ENCODE data around the gene VSIR. TPM values are rescaled to one million over a fixed set of nuclear protein-coding genes. Genes with fewer than 3 reads are reported as not detected.

The VSIR gene
- total and polyA plus RNA-seq, 2 experiments from 2014 or later = 81.6 to 153 TPM

GRCh38 chr10:71725249-71725648 lies 48.1 kb downstream of the VSIR start:
- Histone ChIP-seq H3K36me3 (ENCODE audit: low read depth) (no peaks in the 10 kb centered on the region), H3K4me3 (no peak overlapping the region), H3K4me1 (ENCODE audit: insufficient read depth) (peaks cover 20% of the 10 kb centered on the region; the same call in 1 of the 2 replicates), H3K27me3 (replicated peaks; ENCODE audit: insufficient read depth) (no peaks in the 10 kb centered on the region), H3K9me3 (ENCODE audit: low read depth) (no peaks in the 10 kb centered on the region), H3K9me2 (ENCODE audit: insufficient read depth) (no peaks in the 10 kb centered on the region), H3K79me2 (ENCODE audit: insufficient read depth) (no peaks in the 10 kb centered on the region), H3K9ac (no peak overlapping the region), H4K20me1 (ENCODE audit: insufficient read depth) (no peaks in the 10 kb centered on the region), H3F3A (ENCODE audit: insufficient read depth) (no peaks in the 10 kb centered on the region), H3K4me2 (ENCODE audit: unreplicated experiment) (no peak overlapping the region), H3K27ac (no peak overlapping the region), H2AFZ (no peak overlapping the region)
- DNase-seq = no peak
- TF ChIP-seq EZH2phosphoT487 (IDR thresholded peaks at IDR 0.05; ENCODE audit: insufficient read depth, low read depth) (no peak), EZH2 (IDR thresholded peaks at IDR 0.05; ENCODE audit: insufficient read depth, poor library complexity, severe bottlenecking) (no peak)
- WGBS, 2 experiments (ENCODE audit: low coverage in 1 of 2, low lambda C conversion rate in 2 of 2, missing lambda C conversion rate in 2 of 2) = 93 to 96% methylated on average over 13 to 14 of the region's 14 CpGs
- in situ Hi-C loops (cut with MboI) = no loop called here

DNA sequence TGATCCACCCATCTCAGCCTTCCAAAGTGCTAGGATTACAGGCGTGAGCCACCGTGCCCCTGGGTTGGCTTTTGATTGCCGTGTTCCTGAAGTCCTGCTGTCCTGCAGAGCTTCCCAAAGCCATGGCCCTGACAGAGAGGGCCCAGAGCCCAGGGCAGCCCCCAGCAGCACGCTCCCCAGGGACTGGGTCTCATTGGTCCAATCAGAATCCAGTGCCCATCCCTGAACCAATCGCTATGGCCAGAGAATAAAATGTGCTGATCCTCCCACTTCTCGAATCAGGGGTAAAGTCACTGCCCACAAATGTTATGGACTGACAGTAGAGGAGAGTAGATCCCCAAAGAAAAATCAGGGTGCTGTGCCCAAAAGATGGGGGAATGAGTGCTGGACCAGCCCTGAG lies 48.8 kb downstream of the VSIR start:
- Histone ChIP-seq H3K36me3 (ENCODE audit: low read depth) (no peaks in the 10 kb centered on the region), H3K4me1 (ENCODE audit: insufficient read depth) (peaks cover 20% of the 10 kb centered on the region; the same call in 1 of the 2 replicates), H3K9me3 (ENCODE audit: low read depth) (no peaks in the 10 kb centered on the region), H4K20me1 (ENCODE audit: insufficient read depth) (no peaks in the 10 kb centered on the region), H2AFZ (no peak overlapping the region), H3K4me3 (no peak overlapping the region), H3K79me2 (ENCODE audit: insufficient read depth) (no peaks in the 10 kb centered on the region), H3K27me3 (replicated peaks; ENCODE audit: insufficient read depth) (no peaks in the 10 kb centered on the region), H3K27ac (no peak overlapping the region), H3K4me2 (ENCODE audit: unreplicated experiment) (no peak overlapping the region), H3K9me2 (ENCODE audit: insufficient read depth) (no peaks in the 10 kb centered on the region), H3F3A (ENCODE audit: insufficient read depth) (no peaks in the 10 kb centered on the region), H3K9ac (no peak overlapping the region)
- 90 to 93% methylated on average over 6 of the region's 6 CpGs for WGBS, 2 experiments (ENCODE audit: low coverage in 1 of 2, low lambda C conversion rate in 2 of 2, missing lambda C conversion rate in 2 of 2)
- TF ChIP-seq EZH2 (IDR thresholded peaks at IDR 0.05; ENCODE audit: insufficient read depth, poor library complexity, severe bottlenecking) (no peak), EZH2phosphoT487 (IDR thresholded peaks at IDR 0.05; ENCODE audit: insufficient read depth, low read depth) (no peak)
- in situ Hi-C loops (cut with MboI) = no loop called here
- DNase-seq = no peak

DNA sequence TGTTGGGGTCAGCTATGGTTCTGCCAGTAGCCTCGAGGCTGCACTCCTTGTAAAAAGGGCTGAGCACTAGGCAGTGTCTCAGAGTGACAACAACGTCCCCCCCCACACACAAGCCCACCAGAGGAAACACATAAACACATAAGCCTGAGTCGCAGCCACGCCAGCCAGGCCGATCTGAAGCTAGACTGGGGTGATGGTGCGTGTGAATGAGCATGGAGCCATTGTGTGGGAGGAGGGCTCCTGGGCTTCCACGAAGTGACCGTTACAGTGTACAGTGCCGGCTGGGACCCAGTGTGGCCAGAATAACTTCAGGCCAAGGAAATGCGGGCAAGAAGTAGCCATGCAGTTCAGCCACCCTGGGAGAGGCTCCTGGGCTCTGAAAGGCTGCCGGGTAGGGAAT lies 50.0 kb downstream of the VSIR start:
- in situ Hi-C loops (cut with MboI) = no loop called here
- no peaks in the 10 kb centered on the region for H3K27me3 ChIP-seq (replicated peaks; ENCODE audit: insufficient read depth)
- no peaks in the 10 kb centered on the region for H3K36me3 ChIP-seq (ENCODE audit: low read depth)
- TF ChIP-seq EZH2 (IDR thresholded peaks at IDR 0.05; ENCODE audit: insufficient read depth, poor library complexity, severe bottlenecking) (no peak), EZH2phosphoT487 (IDR thresholded peaks at IDR 0.05; ENCODE audit: insufficient read depth, low read depth) (no peak)
- WGBS, 2 experiments (ENCODE audit: low coverage in 1 of 2, low lambda C conversion rate in 2 of 2, missing lambda C conversion rate in 2 of 2) = 83 to 84% methylated on average over 11 of the region's 11 CpGs
- no peak overlapping the region for H2AFZ ChIP-seq
- H3K4me1 ChIP-seq (ENCODE audit: insufficient read depth) = peaks cover 16% of the 10 kb centered on the region; the same call in 1 of the 2 replicates
- H4K20me1 ChIP-seq (ENCODE audit: insufficient read depth) = no peaks in the 10 kb centered on the region
- H3K9me2 ChIP-seq (ENCODE audit: insufficient read depth) = no peaks in the 10 kb centered on the region
- H3K4me3 ChIP-seq = no peak overlapping the region
- H3K27ac ChIP-seq = no peak overlapping the region
- no peak for DNase-seq
- no peak overlapping the region for H3K9ac ChIP-seq
- H3K4me2 ChIP-seq (ENCODE audit: unreplicated experiment) = no peak overlapping the region
- H3K9me3 ChIP-seq (ENCODE audit: low read depth) = no peaks in the 10 kb centered on the region
- H3K79me2 ChIP-seq (ENCODE audit: insufficient read depth) = no peaks in the 10 kb centered on the region
- H3F3A ChIP-seq (ENCODE audit: insufficient read depth) = no peaks in the 10 kb centered on the region

GRCh38 chr10:71722849-71723248 lies 50.5 kb downstream of the VSIR start:
- no peaks in the 10 kb centered on the region for H3K9me2 ChIP-seq (ENCODE audit: insufficient read depth)
- H3K9me3 ChIP-seq (ENCODE audit: low read depth) = no peaks in the 10 kb centered on the region
- H2AFZ ChIP-seq = no peak overlapping the region
- H3K4me3 ChIP-seq = no peak overlapping the region
- no peak for DNase-seq
- H3K27me3 ChIP-seq (replicated peaks; ENCODE audit: insufficient read depth) = no peaks in the 10 kb centered on the region
- no peak overlapping the region for H3K4me2 ChIP-seq (ENCODE audit: unreplicated experiment)
- no peaks in the 10 kb centered on the region for H3K36me3 ChIP-seq (ENCODE audit: low read depth)
- no peaks in the 10 kb centered on the region for H3F3A ChIP-seq (ENCODE audit: insufficient read depth)
- no peak overlapping the region for H3K27ac ChIP-seq
- H3K9ac ChIP-seq = no peak overlapping the region
- in situ Hi-C loops (cut with MboI) = no loop called here
- WGBS, 2 experiments (ENCODE audit: low coverage in 1 of 2, low lambda C conversion rate in 2 of 2, missing lambda C conversion rate in 2 of 2) = 6 to 8% methylated on average over 1 of the region's 1 CpG
- no peaks in the 10 kb centered on the region for H3K79me2 ChIP-seq (ENCODE audit: insufficient read depth)
- TF ChIP-seq EZH2 (IDR thresholded peaks at IDR 0.05; ENCODE audit: insufficient read depth, poor library complexity, severe bottlenecking) (no peak), EZH2phosphoT487 (IDR thresholded peaks at IDR 0.05; ENCODE audit: insufficient read depth, low read depth) (no peak)
- H3K4me1 ChIP-seq (ENCODE audit: insufficient read depth) = peaks cover 11% of the 10 kb centered on the region; the same call in 1 of the 2 replicates
- H4K20me1 ChIP-seq (ENCODE audit: insufficient read depth) = no peaks in the 10 kb centered on the region

DNA sequence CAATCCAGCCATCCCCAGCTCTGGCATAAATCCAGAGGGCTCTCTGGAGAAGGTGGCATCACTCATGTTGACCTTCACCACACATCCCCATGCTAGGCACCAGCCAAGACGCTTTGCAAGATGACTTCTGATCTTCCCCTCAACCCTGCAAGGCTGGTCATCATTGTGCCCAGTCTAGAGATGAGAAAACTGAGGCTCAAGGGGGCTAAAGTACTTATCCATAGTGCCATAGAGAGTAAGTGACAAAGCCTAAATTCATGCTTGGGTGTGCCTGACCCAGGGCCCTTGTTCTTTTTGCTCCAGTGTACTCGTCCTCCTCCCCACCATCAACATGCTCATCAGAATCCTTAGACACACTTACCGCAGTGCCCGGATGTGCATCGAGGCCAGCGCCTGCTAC lies 52.0 kb downstream of the VSIR start:
- no peak overlapping the region for H3K9ac ChIP-seq
- no peaks in the 10 kb centered on the region for H3K27me3 ChIP-seq (replicated peaks; ENCODE audit: insufficient read depth)
- peaks cover 8% of the 10 kb centered on the region; the same call in 1 of the 2 replicates for H3K4me1 ChIP-seq (ENCODE audit: insufficient read depth)
- H4K20me1 ChIP-seq (ENCODE audit: insufficient read depth) = no peaks in the 10 kb centered on the region
- H3K9me3 ChIP-seq (ENCODE audit: low read depth) = no peaks in the 10 kb centered on the region
- in situ Hi-C loops (cut with MboI) = no loop called here
- H3F3A ChIP-seq (ENCODE audit: insufficient read depth) = no peaks in the 10 kb centered on the region
- no peak overlapping the region for H2AFZ ChIP-seq
- no peaks in the 10 kb centered on the region for H3K36me3 ChIP-seq (ENCODE audit: low read depth)
- TF ChIP-seq EZH2phosphoT487 (IDR thresholded peaks at IDR 0.05; ENCODE audit: insufficient read depth, low read depth) = no peak
- no peak overlapping the region for H3K27ac ChIP-seq
- no peaks in the 10 kb centered on the region for H3K79me2 ChIP-seq (ENCODE audit: insufficient read depth)
- DNase-seq = no peak
- no peak overlapping the region for H3K4me2 ChIP-seq (ENCODE audit: unreplicated experiment)
- 68 to 71% methylated on average over 6 of the region's 6 CpGs for WGBS, 2 experiments (ENCODE audit: low coverage in 1 of 2, low lambda C conversion rate in 2 of 2, missing lambda C conversion rate in 2 of 2)
- no peak overlapping the region for H3K4me3 ChIP-seq
- no peaks in the 10 kb centered on the region for H3K9me2 ChIP-seq (ENCODE audit: insufficient read depth)

Data from GM23248 (cell line).